DOHH2 (cell line): ENCODE measurements around the gene CCNG1.

Experiments used
- CTCF ChIP-seq: fragments of 200-600 bp; sonication (generic); IDR thresholded peaks from one replicate; pipeline ENCODE4 v1.5.1; 2014; ENCODE audit warnings: antibody characterized with exemption, mild to moderate bottlenecking, low read depth, low read length; ENCODE audit not compliant: poor library complexity, severe bottlenecking
- EZH2phosphoT487 ChIP-seq: fragments of 200-600 bp; sonication (generic); IDR thresholded peaks from 2 replicates; pipeline ENCODE4 v1.6.1; 2017; ENCODE audit warnings: borderline replicate concordance, mild to moderate bottlenecking, antibody characterized with exemption, low read length, moderate library complexity, mixed read lengths

- TF ChIP-seq CTCF (no peak), EZH2phosphoT487 (no peak)
Observed at GRCh38 chr5:163458778-163459385, 21.5 kb downstream of the CCNG1 start.
